ENCODE data around the gene PCED1B.

Gene PCED1B

DNA sequence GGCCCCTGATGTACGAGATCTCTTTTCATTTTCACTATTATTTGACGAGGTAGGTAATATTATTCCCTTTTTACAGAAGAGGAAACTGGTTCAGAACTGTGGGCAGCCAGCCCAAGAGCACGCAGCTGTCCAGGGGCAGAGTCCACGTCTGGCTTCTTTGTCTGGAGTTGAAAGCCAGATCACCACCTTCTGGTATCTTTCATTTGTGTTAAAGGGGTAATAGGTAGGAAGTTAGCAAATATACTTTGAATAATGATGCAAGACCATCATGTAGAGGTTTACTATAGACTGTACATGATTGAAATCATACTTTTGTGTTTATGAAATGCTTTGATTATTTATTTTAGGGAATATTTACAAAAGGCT lies 144.4 kb downstream of the PCED1B start:
- DNase-seq (ENCODE audit: extremely low spot score, insufficient read length, low read depth), result no peak

DNA sequence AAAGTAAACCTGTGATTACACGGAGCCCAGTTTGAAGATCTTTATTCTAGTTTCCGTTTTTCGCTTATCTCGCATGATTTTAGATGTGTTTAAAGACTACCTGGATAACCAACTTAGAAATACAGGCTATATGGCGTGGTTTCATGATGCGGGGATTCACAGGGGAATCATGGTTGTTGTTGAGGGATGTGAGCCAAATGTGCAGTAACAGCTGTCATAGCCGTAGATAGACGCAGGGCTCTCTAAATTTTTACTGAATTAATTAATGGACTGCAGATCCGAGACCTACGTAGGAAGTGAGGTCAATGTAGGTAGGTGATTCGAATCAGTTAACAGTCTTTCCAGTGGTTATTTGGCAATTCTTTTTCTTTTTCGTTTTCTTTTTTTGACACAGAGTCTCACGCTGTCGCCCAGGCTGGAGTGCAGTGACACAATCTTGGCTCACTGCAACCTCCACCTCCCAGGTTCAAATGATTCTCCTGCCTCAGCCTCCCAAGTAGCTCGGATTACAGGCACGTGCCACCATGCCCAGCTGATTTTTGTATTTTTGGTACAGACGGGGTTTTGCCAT lies 145.2 kb downstream of the PCED1B start:
- no peak for DNase-seq (ENCODE audit: extremely low spot score, insufficient read length, low read depth)
- no peak for FAIRE-seq

More for the DNA sequence above, 144.4 kb downstream of the PCED1B start:
- no peak for FAIRE-seq

DNA sequence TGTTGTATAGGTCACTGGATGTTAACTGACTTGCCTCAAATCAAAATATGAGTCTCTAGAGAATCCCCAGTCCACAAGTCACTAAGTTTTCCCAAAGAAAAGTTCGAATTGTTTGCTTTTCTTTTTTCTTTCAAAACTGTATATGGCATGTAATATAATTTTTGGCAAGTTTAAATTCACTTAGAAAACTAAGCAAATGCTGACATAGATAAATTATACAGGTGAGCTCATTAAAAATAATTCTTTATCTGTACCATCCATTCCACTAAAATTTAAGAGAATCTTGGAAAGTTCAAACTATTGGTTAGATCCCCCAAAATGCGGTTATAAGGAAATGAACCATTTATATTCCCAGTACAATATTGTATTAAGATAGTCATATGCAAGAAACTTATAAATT lies 145.9 kb downstream of the PCED1B start:
- FAIRE-seq, result no peak
- no peak for DNase-seq (ENCODE audit: extremely low spot score, insufficient read length, low read depth)

DNA sequence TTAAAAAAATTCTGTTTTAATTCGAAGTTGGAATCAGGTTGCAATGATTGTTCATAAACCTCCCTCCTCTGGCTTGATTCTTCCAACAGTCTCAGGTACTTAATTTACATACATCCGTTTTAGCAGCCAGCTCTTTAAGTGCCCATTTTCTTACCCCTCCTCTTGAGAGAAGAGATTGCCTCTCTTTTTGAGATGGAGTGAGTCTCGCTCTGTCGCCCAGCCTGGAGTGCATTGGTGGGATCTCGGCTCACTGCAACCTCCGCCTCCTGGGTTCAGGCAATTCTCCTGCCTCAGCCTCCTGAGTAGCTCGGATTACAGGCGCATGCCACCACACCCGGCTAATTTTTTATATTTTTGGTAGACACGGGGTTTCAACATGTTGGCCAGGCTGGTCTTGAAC lies 146.8 kb downstream of the PCED1B start:
- FAIRE-seq, result no peak

DNA sequence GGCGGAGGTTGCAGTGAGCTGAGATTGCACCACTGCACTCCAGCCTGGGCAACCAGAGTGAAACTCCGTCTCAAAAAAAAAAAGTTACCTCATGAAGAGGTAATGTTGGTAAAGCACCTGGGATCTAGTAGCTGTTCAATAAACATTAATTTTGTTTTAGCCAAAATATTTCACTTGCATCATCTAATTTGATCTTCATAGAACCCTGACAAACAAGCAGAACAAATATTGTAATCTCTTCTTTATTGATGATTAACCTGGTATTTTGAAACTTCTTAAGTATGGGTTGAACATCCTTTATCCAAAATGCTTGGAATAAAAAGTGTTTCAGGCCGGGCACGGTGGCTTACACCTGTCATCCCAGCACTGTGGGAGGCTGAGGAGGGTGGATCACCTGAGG lies 149.4 kb downstream of the PCED1B start:
- FAIRE-seq (no peak), DNase-seq (ENCODE audit: extremely low spot score, insufficient read length, low read depth) (no peak)

More for the DNA sequence above, 146.8 kb downstream of the PCED1B start:
- DNase-seq (ENCODE audit: extremely low spot score, insufficient read length, low read depth), result no peak

DNA sequence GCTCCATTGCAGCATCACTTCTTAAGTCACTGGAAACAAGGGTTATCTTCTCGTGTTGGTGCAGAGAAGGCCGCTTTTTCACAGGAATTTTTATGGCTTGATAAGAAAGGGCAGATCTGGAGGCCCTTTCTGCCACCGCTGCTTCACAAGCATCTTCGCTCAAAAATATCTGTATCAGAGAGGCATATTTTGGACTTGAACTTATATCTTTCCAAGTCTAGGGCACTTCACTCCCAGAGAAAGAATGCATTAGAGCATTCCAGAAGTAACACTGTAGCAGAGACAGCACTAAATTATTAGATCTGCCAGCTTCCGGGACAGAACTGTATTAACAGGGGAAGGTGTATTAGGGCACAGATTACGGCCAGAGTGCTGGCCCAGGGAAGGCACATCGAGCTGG lies 152.0 kb downstream of the PCED1B start:
- DNase-seq (ENCODE audit: extremely low spot score, insufficient read length, low read depth) (no peak), FAIRE-seq (no peak)

DNA sequence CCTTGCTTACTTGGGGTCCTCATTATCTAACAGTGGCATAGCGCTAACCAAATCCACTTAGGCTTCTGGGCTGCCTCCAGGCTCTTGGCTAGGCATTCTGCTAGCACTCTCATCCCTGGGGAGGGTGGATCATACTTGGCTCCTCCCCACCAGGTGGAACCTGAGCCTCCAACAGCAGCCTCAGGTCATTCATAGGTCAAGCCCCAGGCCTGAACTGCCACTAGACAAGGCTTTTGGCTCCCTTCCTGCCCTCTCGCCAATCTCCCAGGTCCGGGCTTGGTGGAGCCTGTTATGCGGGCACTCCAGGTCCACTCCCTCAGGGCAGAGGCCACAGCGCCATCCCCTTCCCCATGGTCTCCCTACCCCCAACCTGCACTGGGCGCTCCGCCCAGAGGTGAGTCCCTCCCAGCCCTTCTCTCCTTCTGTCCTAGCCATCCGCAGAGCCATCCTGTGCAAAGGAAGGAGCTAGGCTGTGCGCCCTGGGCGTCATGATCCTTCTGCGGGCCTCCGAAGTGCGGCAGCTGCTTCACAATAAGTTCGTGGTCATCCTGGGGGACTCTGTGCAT lies 155.2 kb downstream of the PCED1B start:
- DNase-seq (ENCODE audit: extremely low spot score, insufficient read length, low read depth) (no peak), FAIRE-seq (no peak)

DNA sequence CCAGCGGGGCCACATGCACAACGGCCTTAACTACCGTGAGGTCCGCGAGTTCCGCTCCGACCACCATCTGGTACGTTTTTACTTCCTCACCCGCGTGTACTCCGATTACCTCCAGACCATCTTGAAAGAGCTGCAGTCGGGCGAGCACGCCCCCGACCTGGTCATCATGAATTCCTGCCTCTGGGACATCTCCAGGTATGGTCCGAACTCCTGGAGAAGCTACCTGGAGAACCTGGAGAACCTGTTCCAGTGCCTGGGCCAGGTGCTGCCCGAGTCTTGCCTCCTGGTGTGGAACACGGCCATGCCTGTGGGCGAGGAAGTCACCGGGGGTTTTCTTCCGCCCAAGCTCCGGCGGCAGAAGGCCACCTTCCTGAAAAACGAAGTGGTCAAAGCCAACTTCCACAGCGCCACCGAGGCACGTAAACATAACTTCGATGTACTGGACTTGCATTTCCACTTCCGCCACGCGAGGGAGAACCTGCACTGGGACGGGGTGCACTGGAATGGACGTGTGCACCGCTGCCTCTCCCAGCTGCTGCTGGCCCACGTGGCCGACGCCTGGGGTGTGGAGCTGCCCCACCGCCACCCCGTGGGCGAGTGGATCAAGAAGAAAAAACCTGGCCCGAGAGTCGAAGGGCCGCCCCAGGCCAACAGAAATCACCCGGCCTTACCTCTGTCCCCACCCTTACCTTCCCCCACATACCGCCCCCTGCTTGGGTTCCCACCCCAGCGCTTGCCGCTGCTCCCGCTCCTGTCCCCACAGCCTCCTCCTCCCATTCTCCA lies 156.0 kb downstream of the PCED1B start:
- no peak for FAIRE-seq

DNA sequence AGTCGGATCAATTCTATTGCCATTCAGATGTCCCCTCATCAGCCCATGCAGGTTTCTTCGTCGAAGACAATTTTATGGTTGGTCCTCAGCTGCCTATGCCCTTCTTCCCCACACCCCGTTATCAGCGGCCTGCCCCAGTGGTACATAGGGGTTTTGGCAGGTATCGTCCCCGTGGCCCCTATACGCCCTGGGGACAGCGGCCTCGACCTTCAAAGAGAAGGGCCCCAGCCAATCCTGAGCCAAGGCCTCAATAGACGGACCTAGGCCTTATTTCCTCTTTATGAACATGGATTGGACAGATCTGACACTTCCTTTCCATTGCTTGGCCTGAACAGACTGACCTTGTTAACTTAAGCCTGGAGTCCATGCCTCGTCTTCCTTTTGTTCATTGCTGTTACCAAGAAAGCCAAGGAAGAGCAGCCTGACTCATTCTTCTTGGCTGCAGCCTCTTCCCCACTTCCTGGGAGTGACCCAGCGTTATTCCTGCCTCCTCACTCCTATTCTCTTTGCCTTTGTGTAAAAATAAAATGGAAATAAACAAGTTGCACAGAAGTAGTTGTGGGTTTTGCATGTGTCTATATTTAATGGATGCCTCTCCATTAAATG lies 156.8 kb downstream of the PCED1B start:
- FAIRE-seq (no peak), DNase-seq (ENCODE audit: extremely low spot score, insufficient read length, low read depth) (no peak)

More for the DNA sequence above, 156.0 kb downstream of the PCED1B start:
- DNase-seq (ENCODE audit: extremely low spot score, insufficient read length, low read depth), result no peak

DNA sequence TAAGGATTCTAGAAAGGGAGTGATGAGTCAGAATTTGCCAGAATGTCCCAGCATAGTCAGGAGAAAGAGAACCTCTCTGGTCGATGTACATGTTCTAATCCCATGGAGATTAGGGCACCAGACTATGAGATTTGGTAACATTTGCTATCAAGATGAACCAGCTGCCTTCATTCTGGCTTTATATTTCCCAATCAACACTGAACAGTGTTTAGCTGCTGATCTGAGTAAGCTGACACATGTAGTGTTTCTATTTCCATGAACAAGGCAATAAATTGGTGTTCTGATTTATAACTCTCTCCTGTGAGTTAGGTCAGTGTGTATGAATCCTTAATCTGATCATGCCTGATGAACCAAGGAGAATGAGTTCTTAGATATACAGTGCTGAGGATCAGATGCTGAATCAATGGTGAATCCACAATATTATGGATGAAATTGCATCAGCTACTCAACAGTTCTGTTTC lies 158.4 kb downstream of the PCED1B start:
- DNase-seq (ENCODE audit: extremely low spot score, insufficient read length, low read depth) (no peak), FAIRE-seq (no peak)

DNA sequence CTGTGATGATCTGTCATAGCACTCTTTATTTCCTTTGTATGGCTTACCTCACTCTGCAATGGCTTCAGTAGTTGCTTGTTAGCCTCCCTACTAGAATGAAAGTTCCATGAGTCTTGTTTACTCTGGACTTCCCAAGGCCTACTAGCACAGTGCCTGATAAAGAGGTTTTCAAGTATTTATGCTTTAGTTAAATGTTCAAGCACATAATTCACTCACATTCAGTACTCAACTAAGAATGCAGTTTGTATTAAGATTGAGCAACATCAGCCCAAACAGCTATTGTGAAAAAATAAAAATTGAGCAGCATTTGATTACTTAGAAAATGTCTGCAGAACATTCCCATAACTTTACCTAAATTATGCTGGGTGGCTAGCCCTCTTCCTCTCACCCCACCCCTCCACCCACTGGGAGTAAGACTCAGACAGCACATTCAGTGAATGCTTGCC lies 159.3 kb downstream of the PCED1B start:
- DNase-seq (ENCODE audit: extremely low spot score, insufficient read length, low read depth) (no peak), FAIRE-seq (no peak)

DNA sequence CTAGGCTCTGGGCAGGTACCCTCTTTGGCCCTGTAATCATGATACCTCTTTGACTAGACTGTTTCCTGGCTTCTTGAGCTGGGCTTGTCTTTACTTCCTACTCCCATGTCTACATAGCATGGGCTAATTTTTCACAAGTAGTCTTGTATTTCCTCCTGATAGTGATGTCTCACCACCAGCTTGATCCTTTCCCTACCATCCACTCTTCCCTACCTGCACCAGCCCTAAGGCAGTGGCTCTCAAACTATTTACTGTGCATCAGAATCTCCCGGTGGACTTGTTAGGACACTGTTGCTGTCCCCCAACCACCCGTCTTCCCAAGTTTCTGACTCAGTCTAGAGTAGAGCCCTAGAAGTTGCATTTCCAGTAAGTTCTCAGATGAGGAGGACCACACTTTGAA lies 163.0 kb downstream of the PCED1B start:
- FAIRE-seq, result no peak
- no peak for DNase-seq (ENCODE audit: extremely low spot score, insufficient read length, low read depth)

DNA sequence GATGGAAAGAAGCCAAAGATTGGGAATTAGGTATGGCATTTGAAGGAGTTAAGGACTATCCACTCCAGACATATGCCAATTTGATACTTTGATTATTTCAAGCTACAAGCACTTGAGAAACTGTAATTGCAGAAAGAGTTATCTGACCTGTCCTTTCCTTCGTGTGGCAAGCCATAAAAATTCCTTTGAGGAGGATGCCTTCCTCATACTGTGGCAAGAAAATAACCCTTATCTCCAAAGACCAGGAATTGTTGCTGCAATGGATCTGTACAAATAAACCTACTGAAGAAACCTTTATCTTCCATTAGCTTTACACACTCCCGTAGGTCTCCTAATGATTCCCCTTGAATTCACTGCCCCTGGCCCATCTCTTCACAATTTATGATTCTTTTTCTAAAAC lies 165.4 kb downstream of the PCED1B start:
- FAIRE-seq (no peak), DNase-seq (ENCODE audit: extremely low spot score, insufficient read length, low read depth) (no peak)

DNA sequence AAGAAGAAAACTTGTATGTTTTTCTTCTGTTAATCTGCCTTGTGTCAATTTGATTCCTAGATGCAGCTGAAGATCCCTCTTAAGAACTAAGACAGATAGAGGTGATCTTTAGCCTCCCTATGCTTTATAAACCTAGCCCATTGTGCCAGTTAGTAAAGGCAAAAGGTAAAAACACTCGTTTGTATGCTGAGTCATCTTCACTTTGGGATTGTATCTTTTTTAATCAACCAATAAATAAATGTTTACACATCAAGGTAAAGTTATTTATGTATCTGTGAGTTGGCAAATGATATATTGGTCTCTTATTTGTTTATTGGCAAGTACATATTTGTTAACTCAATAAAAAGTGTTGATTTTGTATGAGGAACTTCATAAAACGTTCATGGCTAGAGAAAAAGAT lies 166.2 kb downstream of the PCED1B start:
- FAIRE-seq (no peak), DNase-seq (ENCODE audit: extremely low spot score, insufficient read length, low read depth) (no peak)

DNA sequence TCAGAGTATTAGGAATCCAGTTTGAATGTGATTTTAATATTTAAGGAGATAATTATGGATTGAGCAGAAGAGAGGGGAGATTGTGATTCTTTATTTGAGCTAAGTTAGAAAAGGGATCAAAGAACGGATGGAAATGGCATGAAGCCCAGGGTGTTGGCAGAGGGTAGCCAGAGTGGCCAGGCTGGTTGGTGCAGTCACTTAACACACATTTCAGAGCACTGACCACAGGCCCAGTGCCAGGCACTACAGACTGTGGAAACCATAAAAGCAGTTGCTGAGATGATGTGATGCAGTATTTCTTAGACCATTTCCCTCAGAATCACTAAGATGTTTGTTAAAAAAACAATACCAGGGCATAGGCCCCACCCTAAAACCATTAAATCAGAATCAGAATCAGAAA lies 168.0 kb downstream of the PCED1B start:
- FAIRE-seq (no peak), DNase-seq (ENCODE audit: extremely low spot score, insufficient read length, low read depth) (no peak)

DNA sequence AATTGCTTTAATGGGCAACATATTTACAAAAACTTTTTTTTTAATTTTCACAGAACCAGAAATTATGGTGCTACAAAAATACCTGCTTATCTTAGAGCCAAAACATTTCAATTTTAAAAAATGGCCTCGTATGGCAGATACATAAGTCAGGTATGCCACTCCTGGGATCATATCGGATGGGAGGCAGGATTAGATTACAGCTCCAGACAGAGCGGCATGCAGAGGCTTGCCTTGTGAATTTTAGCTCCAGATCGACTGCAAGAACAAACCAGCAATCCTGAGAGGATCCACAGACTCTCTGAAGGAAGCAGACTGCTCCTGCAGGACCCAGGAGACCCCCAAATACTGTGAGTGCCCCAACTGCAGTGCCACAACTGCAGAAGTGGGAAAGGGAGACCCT lies 169.7 kb downstream of the PCED1B start:
- DNase-seq (ENCODE audit: extremely low spot score, insufficient read length, low read depth), result no peak

DNA sequence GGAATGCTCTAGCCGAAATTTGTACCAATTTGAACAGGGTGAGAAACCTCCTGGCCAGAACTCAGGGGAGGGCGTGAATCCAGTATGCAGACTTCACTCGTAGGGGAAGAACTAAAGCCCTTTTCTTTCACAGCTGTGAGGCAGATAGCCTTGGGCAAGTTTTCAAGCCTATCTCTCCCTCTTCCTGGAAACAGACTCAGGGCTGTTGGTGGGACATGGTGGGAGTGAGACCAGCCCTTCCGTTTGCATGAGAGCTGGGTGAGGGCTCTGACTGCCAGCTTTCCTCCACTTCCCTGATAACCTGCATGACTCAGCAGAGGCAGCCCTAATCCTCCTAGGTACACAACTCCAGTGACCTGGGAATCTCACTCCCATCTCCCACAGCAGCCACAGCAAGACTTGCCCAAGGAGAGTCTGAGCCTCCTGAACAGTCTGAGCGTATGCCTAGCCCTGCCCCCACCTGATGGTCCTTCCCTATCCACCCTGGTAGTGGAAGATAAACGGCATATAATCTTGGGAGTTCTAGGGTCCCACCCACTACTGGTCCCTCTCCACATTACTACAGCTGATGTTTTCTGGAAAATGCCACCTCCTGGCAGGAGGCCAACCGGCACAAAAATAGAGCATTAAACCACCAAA lies 170.4 kb downstream of the PCED1B start:
- DNase-seq (ENCODE audit: extremely low spot score, insufficient read length, low read depth), result no peak

More for the DNA sequence above, 169.7 kb downstream of the PCED1B start:
- FAIRE-seq, result no peak

DNA sequence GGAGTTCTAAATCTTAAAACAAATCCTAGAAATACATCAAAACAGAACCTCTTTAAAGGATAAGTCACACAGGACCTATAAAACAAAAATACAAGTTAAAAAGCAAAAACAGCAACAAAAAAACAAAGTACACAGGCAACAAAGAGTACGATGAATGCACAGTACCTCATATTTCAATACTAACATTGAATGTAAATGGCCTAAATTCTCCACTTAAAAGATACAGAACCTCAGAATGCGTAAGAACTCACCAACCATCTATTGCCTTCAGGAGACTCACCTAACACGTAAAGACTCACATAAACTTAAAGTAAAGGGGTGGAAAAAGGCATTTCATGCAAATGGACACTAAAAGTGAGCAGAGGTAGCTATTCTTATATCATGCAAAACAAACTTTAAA lies 172.5 kb downstream of the PCED1B start:
- FAIRE-seq, result no peak
- no peak for DNase-seq (ENCODE audit: extremely low spot score, insufficient read length, low read depth)

More for the DNA sequence above, 170.4 kb downstream of the PCED1B start:
- FAIRE-seq, result no peak

DNA sequence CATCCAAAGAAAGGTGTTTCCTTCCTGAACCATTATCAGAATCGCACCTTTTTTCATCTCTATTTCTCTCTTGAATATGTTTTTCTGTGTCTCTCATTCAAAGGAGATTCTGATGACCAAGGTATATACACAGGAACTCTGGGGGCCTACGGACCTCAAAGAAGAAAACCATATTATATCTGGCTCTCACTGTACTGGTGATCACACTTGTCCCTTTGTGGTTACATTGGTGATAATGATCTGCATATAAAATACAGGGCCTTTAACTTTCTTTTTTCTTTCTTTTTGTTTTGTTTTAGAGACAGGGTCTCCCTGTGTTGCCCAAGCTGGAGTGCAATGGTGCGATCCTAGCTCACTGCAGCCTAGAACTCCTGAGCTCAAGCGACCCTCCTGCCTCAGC lies 185.5 kb downstream of the PCED1B start:
- FAIRE-seq (no peak), DNase-seq (ENCODE audit: extremely low spot score, insufficient read length, low read depth) (no peak)

DNA sequence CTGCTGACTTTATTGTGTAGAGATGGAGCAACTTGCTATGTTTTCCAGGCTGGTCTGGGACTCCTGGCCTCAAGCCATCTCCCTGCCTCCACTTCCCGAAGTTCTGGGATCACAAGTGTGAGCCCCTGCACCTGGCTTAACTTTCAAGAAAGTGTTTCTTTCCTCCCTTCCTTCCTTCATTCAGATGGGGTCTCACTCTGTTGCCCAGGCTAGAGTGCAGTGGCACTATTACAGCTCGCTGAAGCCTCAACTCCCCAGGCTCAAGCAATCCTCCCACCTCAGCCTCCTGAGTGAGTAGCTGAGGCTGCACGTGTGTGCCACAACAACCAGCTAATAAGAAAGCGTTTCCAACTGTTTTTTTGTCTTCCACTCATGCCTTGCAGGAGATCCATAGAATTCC lies 186.0 kb downstream of the PCED1B start:
- DNase-seq (ENCODE audit: extremely low spot score, insufficient read length, low read depth) (no peak), FAIRE-seq (no peak)

DNA sequence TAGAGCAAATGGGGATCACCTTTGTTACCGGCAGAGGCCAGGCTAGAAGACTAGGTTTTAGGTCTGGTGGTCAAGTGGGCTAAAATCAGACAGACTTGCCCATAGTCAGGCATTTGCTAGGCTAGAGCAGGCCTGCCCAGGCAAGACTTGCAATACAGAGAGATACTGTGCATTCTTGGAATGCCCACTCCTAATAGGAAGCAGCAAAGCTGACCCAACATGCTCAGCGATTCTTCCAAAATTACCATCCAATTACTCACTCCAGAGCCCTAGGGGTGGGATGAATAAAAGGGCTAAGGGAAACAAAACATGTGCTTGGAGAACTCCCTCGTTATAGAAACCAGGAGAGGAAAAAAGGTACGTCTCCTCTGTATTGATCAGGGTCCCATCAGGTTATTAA lies 188.2 kb downstream of the PCED1B start:
- FAIRE-seq (no peak), DNase-seq (ENCODE audit: extremely low spot score, insufficient read length, low read depth) (no peak)

All from GM18507 (cell line).